ENCODE data around the gene CA6. TPM values are rescaled to one million over a fixed set of nuclear protein-coding genes. Genes with fewer than 3 reads are reported as not detected.
A peak's percentile ranks its signal among the peaks of the same experiment; 100 is the strongest.

CA6 gene
- total RNA-seq, 2 experiments from 2014 or later: not detected

GRCh38 chr1:9009438-9010370, 64.0 kb downstream of the CA6 start:
- H2AFZ ChIP-seq (ENCODE audit: low read length): peak overlapping the region; percentile 7; the same call in 1 of the 2 replicates
- no peaks in the 10 kb centered on the region for H3K36me3 ChIP-seq (ENCODE audit: insufficient read depth, low read length)
- no peaks in the 10 kb centered on the region for H3K79me2 ChIP-seq (ENCODE audit: insufficient read depth, low read depth, low read length)
- peak; percentile 87 for DNase-seq (ENCODE audit: low spot score)
- no peaks in the 10 kb centered on the region for H3K9me3 ChIP-seq (ENCODE audit: low read length)
- peak overlapping the region; percentile 35 for H3K4me3 ChIP-seq (ENCODE audit: low read depth, low read length, poor library complexity, severe bottlenecking)
- H3K9me2 ChIP-seq (ENCODE audit: insufficient read depth, low read length): no peaks in the 10 kb centered on the region
- H3K27ac ChIP-seq (ENCODE audit: low read depth, low read length, poor library complexity, severe bottlenecking): peak overlapping the region; percentile 87
- intact Hi-C loops (cut with micrococcal nuclease; ENCODE audit: unreplicated experiment): loop anchor here (1.0 to 5.0 kb wide), 4 partner anchors 27 to 188 kb away; no protein-coding TSS in a partner anchor
- H4K20me1 ChIP-seq (ENCODE audit: insufficient read depth, low read length): no peaks in the 10 kb centered on the region
- CTCF ChIA-PET (ENCODE audit: unreplicated experiment): interaction anchor here (1.0 to 1.1 kb wide), 2 partner anchors 92 to 120 kb away, joined by 3 to 6 read pairs; partner anchors contain the start of gene GPR157
- peaks cover 62% of the 10 kb centered on the region for H3K4me1 ChIP-seq (ENCODE audit: insufficient read depth, low read length, poor library complexity, severe bottlenecking)
- no TSS peak for BruUV-seq (replicated peaks)
- POLR2A ChIA-PET: no interaction called here
- TF ChIP-seq EZH2phosphoT487 (IDR thresholded peaks at IDR 0.05; ENCODE audit: borderline replicate concordance, low read depth, low read length): no peak
- TF ChIP-seq CTCF (conservative IDR thresholded peaks at IDR 0.05; ENCODE audit: low read length): peak; percentile 89
- peak overlapping the region; percentile 69 for H3K4me2 ChIP-seq (ENCODE audit: low read length)

- Histone ChIP-seq H3K9me2 (ENCODE audit: insufficient read depth, low read length) (no peaks in the 10 kb centered on the region), H3K36me3 (ENCODE audit: insufficient read depth, low read length) (no peaks in the 10 kb centered on the region), H3K79me2 (ENCODE audit: insufficient read depth, low read depth, low read length) (no peaks in the 10 kb centered on the region), H3K4me2 (ENCODE audit: low read length) (peak overlapping the region; percentile 69), H3K4me3 (ENCODE audit: low read depth, low read length, poor library complexity, severe bottlenecking) (no peak overlapping the region), H3K4me1 (ENCODE audit: insufficient read depth, low read length, poor library complexity, severe bottlenecking) (peaks cover 66% of the 10 kb centered on the region), H3K9me3 (ENCODE audit: low read length) (no peaks in the 10 kb centered on the region), H2AFZ (ENCODE audit: low read length) (peak overlapping the region; percentile 7; the same call in 1 of the 2 replicates), H4K20me1 (ENCODE audit: insufficient read depth, low read length) (no peaks in the 10 kb centered on the region), H3K27ac (ENCODE audit: low read depth, low read length, poor library complexity, severe bottlenecking) (peak overlapping the region; percentile 87)
- CTCF ChIA-PET (ENCODE audit: unreplicated experiment): no interaction called here
- DNase-seq (ENCODE audit: low spot score): peak; percentile 38
- intact Hi-C loops (cut with micrococcal nuclease; ENCODE audit: unreplicated experiment): loop anchor here (1.0 to 2.0 kb wide), 2 partner anchors 26 to 90 kb away; no protein-coding TSS in a partner anchor
- no TSS peak for BruUV-seq (replicated peaks)
- POLR2A ChIA-PET: interaction anchor here (0.5 to 0.6 kb wide), 2 partner anchors 77 kb away, joined by 3 read pairs; no protein-coding TSS in a partner anchor
- TF ChIP-seq CTCF (conservative IDR thresholded peaks at IDR 0.05; ENCODE audit: low read length) (no peak), EZH2phosphoT487 (IDR thresholded peaks at IDR 0.05; ENCODE audit: borderline replicate concordance, low read depth, low read length) (no peak)
Measured at GRCh38 chr1:9010781-9011323, 65.2 kb downstream of the CA6 start.
